ENCODE measurements around the gene SFTPD.
"Not testable (repeated sequence)": the region's sequence is repeated elsewhere in the genome, so short reads cannot be mapped to it uniquely, and the experiment has no call there.

SFTPD gene

GRCh38 chr10:79923669-79924068 is 25.2 kb downstream of the SFTPD start:
- DNase-seq, result no peak

- DNase-seq, result no peak
Measured at GRCh38 chr10:79923145-79923544, 25.8 kb downstream of the SFTPD start.

GRCh38 chr10:79922011-79922412 is 26.9 kb downstream of the SFTPD start:
- DNase-seq, result not testable (repeated sequence)

GRCh38 chr10:79915838-79916237 is 33.1 kb downstream of the SFTPD start:
- not testable (repeated sequence) for DNase-seq

GRCh38 chr10:79914512-79914911 is 34.4 kb downstream of the SFTPD start:
- not testable (repeated sequence) for DNase-seq

GRCh38 chr10:79910836-79911235 is 38.1 kb downstream of the SFTPD start:
- DNase-seq, result no peak

- no peak for DNase-seq
Measured at GRCh38 chr10:79910344-79910743, 38.6 kb downstream of the SFTPD start.

- peak in 2 of 3 experiments; percentile 34 to 63 for DNase-seq
Measured at GRCh38 chr10:79905322-79906314, 43.3 kb downstream of the SFTPD start.

- DNase-seq, result peak; percentile 4 to 85 (median 78)
Measured at GRCh38 chr10:79904671-79905321, 44.1 kb downstream of the SFTPD start.

- DNase-seq, result not testable (repeated sequence)
Measured at GRCh38 chr10:79901571-79901970, 47.3 kb downstream of the SFTPD start.

GRCh38 chr10:79898597-79899325 is 50.1 kb downstream of the SFTPD start:
- no peak for DNase-seq

- peak in 1 of 3 experiments; percentile 30 for DNase-seq
Measured at GRCh38 chr10:79892896-79893295, 56.0 kb downstream of the SFTPD start.

- DNase-seq, result no peak
Measured at GRCh38 chr10:79890469-79890868, 58.4 kb downstream of the SFTPD start.

- DNase-seq, result not testable (repeated sequence)
Measured at GRCh38 chr10:79888984-79889383, 59.9 kb downstream of the SFTPD start.

Data from NCI-H1417 (cell line).